Hepatocyte (in vitro differentiated cells): ENCODE data around the gene PRRC2A. TPM values are rescaled to one million over a fixed set of nuclear protein-coding genes. Genes with fewer than 3 reads are reported as not detected.

Experiments
- DNase-seq: peaks from one replicate; pipeline ENCODE4 v3.0.0-alpha.2; 2016; ENCODE audit warnings: low spot score
- H2AFZ ChIP-seq: fragments of 200-600 bp; sonication (generic); 2 replicates; pipeline ENCODE4 v1.6.0; 2016; ENCODE audit warnings: antibody characterized with exemption, mild to moderate bottlenecking
- H3K27ac ChIP-seq: fragments of 200-600 bp; sonication (generic); 2 replicates; pipeline ENCODE4 v1.5.1; 2016; ENCODE audit warnings: mild to moderate bottlenecking
- H3K27me3 ChIP-seq: fragments of 200-600 bp; sonication (generic); 2 replicates; pipeline ENCODE4 v1.6.1; 2016
- H3K36me3 ChIP-seq: fragments of 200-600 bp; sonication (generic); replicated peaks from 2 replicates; pipeline ENCODE4 v1.5.1; 2016; ENCODE audit warnings: low read depth; ENCODE audit not compliant: insufficient read depth
- H3K4me1 ChIP-seq: fragments of 200-600 bp; sonication (generic); 2 replicates; pipeline ENCODE4 v1.5.1; 2016; ENCODE audit warnings: mild to moderate bottlenecking, moderate library complexity; ENCODE audit not compliant: insufficient read depth
- H3K4me2 ChIP-seq: fragments of 200-600 bp; sonication (generic); 2 replicates; pipeline ENCODE4 v1.6.0; 2016
- H3K4me3 ChIP-seq: fragments of 200-600 bp; sonication (generic); 2 replicates; pipeline ENCODE4 v1.5.1; 2016; ENCODE audit warnings: mild to moderate bottlenecking
- H3K79me2 ChIP-seq: fragments of 200-600 bp; sonication (generic); 2 replicates; pipeline ENCODE4 v1.6.0; 2017; ENCODE audit warnings: mild to moderate bottlenecking
- H3K9me2 ChIP-seq: fragments of 200-600 bp; sonication (generic); replicated peaks from 2 replicates; pipeline ENCODE4 v1.6.0; 2017; ENCODE audit warnings: mild to moderate bottlenecking; ENCODE audit not compliant: insufficient read depth
- H3K9me3 ChIP-seq: fragments of 200-600 bp; sonication (generic); 2 replicates; pipeline ENCODE4 v1.5.1; 2016; ENCODE audit warnings: low read depth, mild to moderate bottlenecking
- H4K20me1 ChIP-seq: fragments of 200-600 bp; sonication (generic); 2 replicates; pipeline ENCODE4 v1.6.0; 2016; ENCODE audit warnings: mild to moderate bottlenecking; ENCODE audit not compliant: insufficient read depth, poor library complexity, severe bottlenecking
- EZH2 ChIP-seq: fragments of 200-600 bp; sonication (generic); IDR thresholded peaks from 2 replicates; pipeline ENCODE4 v1.6.1; 2016; ENCODE audit warnings: antibody characterized with exemption, mild to moderate bottlenecking, borderline replicate concordance
- EZH2phosphoT487 ChIP-seq: fragments of 200-600 bp; sonication (generic); IDR thresholded peaks from one replicate; pipeline ENCODE4 v1.6.1; 2018; ENCODE audit warnings: antibody characterized with exemption, mild to moderate bottlenecking, low read depth, moderate library complexity; ENCODE audit not compliant: unreplicated experiment, severe bottlenecking
- WGBS: methylation state at CpG from one replicate; pipeline ENCODE4 v1.1.6; 2016; ENCODE audit warnings: low lambda C conversion rate; ENCODE audit errors: missing lambda C conversion rate; 5-methylcytosine and 5-hydroxymethylcytosine counted together
- polyA plus RNA-seq: library from polyadenylated mRNA; unstranded; fragments of >200 nt; fragmentation: Nextera tagmentation; extraction: Ambion mirVana; gene quantifications from 2 replicates; pipeline ENCODE4 v1.2.1, GENCODE V29; 2016
- total RNA-seq: library from RNA; depleted of rRNA; stranded (reverse); fragments of >200 nt; gene quantifications from 2 replicates; pipeline ENCODE4 v1.2.3, GENCODE V29; 2014
- TF ChIP-seq, protein P1 (sequence below): fragments of 200-600 bp; sonication (generic); IDR thresholded peaks from 2 replicates; pipeline ENCODE4 v1.5.1; 2016; ENCODE audit warnings: antibody characterized with exemption, mild to moderate bottlenecking; ENCODE audit not compliant: poor library complexity

PRRC2A gene
- total and polyA plus RNA-seq, 2 experiments from 2014 or later = 47.5 to 50.2 TPM

DNA sequence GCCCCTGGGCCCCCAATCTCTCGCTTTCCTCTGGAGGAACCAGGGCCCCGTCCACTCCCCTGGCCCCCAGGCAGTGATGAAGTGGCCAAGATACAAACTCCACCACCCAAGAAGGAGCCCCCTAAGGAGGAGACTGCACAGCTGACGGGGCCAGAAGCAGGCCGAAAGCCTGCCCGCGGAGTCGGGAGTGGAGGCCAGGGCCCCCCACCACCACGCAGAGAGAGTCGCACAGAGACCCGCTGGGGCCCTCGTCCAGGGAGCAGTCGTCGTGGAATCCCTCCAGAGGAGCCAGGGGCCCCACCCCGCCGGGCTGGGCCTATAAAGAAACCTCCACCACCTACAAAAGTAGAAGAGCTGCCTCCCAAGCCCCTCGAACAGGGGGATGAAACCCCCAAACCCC lies 10.7 kb downstream of the PRRC2A start:
- Histone ChIP-seq H4K20me1 (peaks cover 9% of the 10 kb centered on the region), H3K27ac (no peak overlapping the region), H3K4me2 (no peak overlapping the region), H3K79me2 (peaks cover 13% of the 10 kb centered on the region), H3K4me1 (no peaks in the 10 kb centered on the region), H3K27me3 (no peaks in the 10 kb centered on the region), H3K9me2 (no peaks in the 10 kb centered on the region), H3K4me3 (no peak overlapping the region), H3K9me3 (no peaks in the 10 kb centered on the region), H2AFZ (no peak overlapping the region), H3K36me3 (no peaks in the 10 kb centered on the region)
- 92% methylated on average over 12 of the region's 16 CpGs for WGBS
- DNase-seq = no peak
- no peak for TF ChIP-seq EZH2
- TF ChIP-seq, protein P1, sequence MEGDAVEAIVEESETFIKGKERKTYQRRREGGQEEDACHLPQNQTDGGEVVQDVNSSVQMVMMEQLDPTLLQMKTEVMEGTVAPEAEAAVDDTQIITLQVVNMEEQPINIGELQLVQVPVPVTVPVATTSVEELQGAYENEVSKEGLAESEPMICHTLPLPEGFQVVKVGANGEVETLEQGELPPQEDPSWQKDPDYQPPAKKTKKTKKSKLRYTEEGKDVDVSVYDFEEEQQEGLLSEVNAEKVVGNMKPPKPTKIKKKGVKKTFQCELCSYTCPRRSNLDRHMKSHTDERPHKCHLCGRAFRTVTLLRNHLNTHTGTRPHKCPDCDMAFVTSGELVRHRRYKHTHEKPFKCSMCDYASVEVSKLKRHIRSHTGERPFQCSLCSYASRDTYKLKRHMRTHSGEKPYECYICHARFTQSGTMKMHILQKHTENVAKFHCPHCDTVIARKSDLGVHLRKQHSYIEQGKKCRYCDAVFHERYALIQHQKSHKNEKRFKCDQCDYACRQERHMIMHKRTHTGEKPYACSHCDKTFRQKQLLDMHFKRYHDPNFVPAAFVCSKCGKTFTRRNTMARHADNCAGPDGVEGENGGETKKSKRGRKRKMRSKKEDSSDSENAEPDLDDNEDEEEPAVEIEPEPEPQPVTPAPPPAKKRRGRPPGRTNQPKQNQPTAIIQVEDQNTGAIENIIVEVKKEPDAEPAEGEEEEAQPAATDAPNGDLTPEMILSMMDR = no peak
- no peak for TF ChIP-seq EZH2phosphoT487

DNA sequence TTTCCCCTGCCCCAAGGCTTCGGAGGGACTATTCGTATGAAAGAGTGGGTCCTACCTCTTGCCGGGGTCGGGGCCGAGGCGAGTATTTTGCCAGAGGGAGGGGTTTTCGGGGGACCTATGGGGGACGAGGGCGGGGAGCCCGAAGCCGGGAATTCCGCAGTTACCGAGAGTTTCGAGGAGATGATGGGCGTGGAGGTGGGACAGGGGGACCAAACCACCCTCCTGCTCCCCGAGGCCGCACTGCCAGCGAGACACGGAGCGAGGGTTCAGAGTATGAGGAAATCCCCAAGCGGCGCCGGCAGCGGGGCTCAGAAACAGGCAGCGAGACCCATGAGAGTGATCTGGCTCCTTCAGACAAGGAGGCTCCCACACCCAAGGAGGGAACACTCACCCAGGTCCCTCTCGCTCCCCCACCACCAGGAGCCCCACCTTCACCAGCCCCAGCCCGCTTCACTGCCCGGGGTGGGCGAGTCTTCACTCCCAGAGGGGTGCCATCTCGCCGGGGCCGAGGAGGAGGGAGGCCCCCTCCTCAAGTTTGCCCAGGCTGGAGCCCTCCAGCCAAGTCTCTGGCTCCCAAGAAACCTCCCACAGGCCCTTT lies 11.3 kb downstream of the PRRC2A start:
- no peaks in the 10 kb centered on the region for H3K36me3 ChIP-seq
- DNase-seq = no peak
- 98% methylated on average over 15 of the region's 32 CpGs for WGBS

DNA sequence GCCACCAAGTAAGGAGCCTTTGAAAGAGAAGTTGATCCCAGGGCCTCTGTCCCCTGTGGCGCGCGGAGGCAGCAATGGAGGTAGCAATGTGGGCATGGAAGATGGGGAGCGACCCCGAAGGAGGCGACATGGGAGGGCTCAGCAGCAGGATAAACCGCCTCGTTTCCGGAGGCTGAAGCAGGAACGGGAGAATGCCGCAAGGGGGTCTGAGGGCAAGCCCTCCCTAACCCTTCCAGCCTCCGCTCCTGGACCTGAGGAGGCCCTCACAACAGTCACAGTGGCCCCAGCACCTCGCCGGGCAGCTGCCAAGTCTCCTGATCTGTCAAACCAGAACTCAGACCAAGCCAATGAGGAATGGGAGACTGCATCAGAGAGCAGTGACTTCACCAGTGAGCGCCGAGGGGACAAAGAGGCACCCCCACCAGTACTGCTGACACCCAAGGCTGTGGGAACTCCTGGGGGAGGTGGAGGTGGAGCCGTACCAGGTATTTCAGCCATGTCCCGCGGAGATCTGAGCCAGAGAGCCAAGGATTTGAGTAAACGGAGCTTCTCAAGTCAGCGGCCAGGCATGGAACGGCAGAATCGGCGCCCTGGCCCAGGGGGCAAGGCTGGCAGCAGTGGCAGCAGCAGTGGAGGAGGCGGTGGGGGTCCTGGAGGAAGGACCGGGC lies 11.9 kb downstream of the PRRC2A start:
- Histone ChIP-seq H3K9me3 (no peaks in the 10 kb centered on the region), H3K79me2 (peaks cover 6% of the 10 kb centered on the region), H3K27ac (no peak overlapping the region), H3K4me2 (no peak overlapping the region), H4K20me1 (peaks cover 9% of the 10 kb centered on the region), H3K9me2 (no peaks in the 10 kb centered on the region), H2AFZ (no peak overlapping the region), H3K4me3 (no peak overlapping the region), H3K4me1 (no peaks in the 10 kb centered on the region), H3K36me3 (no peaks in the 10 kb centered on the region), H3K27me3 (no peaks in the 10 kb centered on the region)
- 97% methylated on average over 26 of the region's 26 CpGs for WGBS
- no peak for DNase-seq
- TF ChIP-seq EZH2phosphoT487 = no peak
- TF ChIP-seq, protein P1 = no peak

More for the DNA sequence above, 11.3 kb downstream of the PRRC2A start:
- H3K4me3 ChIP-seq = no peak overlapping the region
- no peaks in the 10 kb centered on the region for H3K9me2 ChIP-seq
- no peak overlapping the region for H3K4me2 ChIP-seq
- TF ChIP-seq EZH2 (no peak), EZH2phosphoT487 (no peak)
- TF ChIP-seq, protein P1 = no peak
- H4K20me1 ChIP-seq = peaks cover 9% of the 10 kb centered on the region
- H3K27ac ChIP-seq = no peak overlapping the region
- peaks cover 7% of the 10 kb centered on the region for H3K79me2 ChIP-seq
- no peak overlapping the region for H2AFZ ChIP-seq
- H3K9me3 ChIP-seq = no peaks in the 10 kb centered on the region
- H3K4me1 ChIP-seq = no peaks in the 10 kb centered on the region
- no peaks in the 10 kb centered on the region for H3K27me3 ChIP-seq
